IPS DF 6.9 (cell line): Measurements from ENCODE around the gene C3orf20.

Source experiments
- DNase-seq: peaks from one replicate; pipeline ENCODE4 v3.0.0-alpha.2; 2013; ENCODE audit warnings: low read depth, low spot score
- H3K27ac ChIP-seq: one replicate; pipeline ENCODE4 v1.5.1; 2013; ENCODE audit warnings: low read length, control low read depth
- H3K27me3 ChIP-seq: 2 replicates; pipeline ENCODE4 v1.6.1; 2013; ENCODE audit warnings: mild to moderate bottlenecking, low read length; ENCODE audit not compliant: control insufficient read depth, insufficient read depth
- H3K36me3 ChIP-seq: 2 replicates; pipeline ENCODE4 v1.6.1; 2013; ENCODE audit warnings: low read length; ENCODE audit not compliant: control insufficient read depth, insufficient read depth
- H3K4me1 ChIP-seq: 2 replicates; pipeline ENCODE4 v1.6.1; 2013; ENCODE audit warnings: low read length; ENCODE audit not compliant: control insufficient read depth, insufficient read depth
- H3K4me3 ChIP-seq: 2 replicates; pipeline ENCODE4 v1.5.1; 2013; ENCODE audit warnings: mild to moderate bottlenecking, low read length
- H3K9me3 ChIP-seq: 2 replicates; pipeline ENCODE4 v1.6.1; 2013; ENCODE audit warnings: low read length, inconsistent platforms; ENCODE audit not compliant: control insufficient read depth, insufficient read depth
- WGBS: extraction: QIAGEN DNeasy Blood & Tissue Kit; methylation state at CpG from one replicate; pipeline ENCODE4 v1.1.7; 2013; ENCODE audit warnings: mixed read lengths, missing lambda C conversion rate; ENCODE audit not compliant: insufficient read length, insufficient coverage; 5-methylcytosine and 5-hydroxymethylcytosine counted together

C3orf20 gene

GRCh38 chr3:14772533-14773138 is 97.7 kb downstream of the C3orf20 start:
- H3K9me3 ChIP-seq: no peaks in the 10 kb centered on the region
- H3K4me3 ChIP-seq: no peak overlapping the region
- H3K27me3 ChIP-seq: no peaks in the 10 kb centered on the region
- no peaks in the 10 kb centered on the region for H3K36me3 ChIP-seq
- H3K27ac ChIP-seq: no peak overlapping the region
- DNase-seq: no peak
- 0 out of 2 replicates have a peak, but pooled peaks cover 3% of the 10 kb centered on the region for H3K4me1 ChIP-seq
- no CpG with 5 or more reads among the region's 16 CpGs for WGBS

- Histone ChIP-seq H3K27ac (no peak overlapping the region), H3K27me3 (no peaks in the 10 kb centered on the region), H3K4me1 (0 out of 2 replicates have a peak, but pooled peaks cover 3% of the 10 kb centered on the region), H3K9me3 (no peaks in the 10 kb centered on the region), H3K4me3 (no peak overlapping the region), H3K36me3 (no peaks in the 10 kb centered on the region)
- DNase-seq: no peak
Observed at GRCh38 chr3:14773281-14773680, 98.3 kb downstream of the C3orf20 start.

- H3K27ac ChIP-seq: no peak overlapping the region
- no peak overlapping the region for H3K4me3 ChIP-seq
- no peak for DNase-seq
- H3K4me1 ChIP-seq: 0 out of 2 replicates have a peak, but pooled peaks cover 3% of the 10 kb centered on the region
- no peaks in the 10 kb centered on the region for H3K36me3 ChIP-seq
- H3K9me3 ChIP-seq: no peaks in the 10 kb centered on the region
- no CpG with 5 or more reads among the region's 6 CpGs for WGBS
- no peaks in the 10 kb centered on the region for H3K27me3 ChIP-seq
Observed at GRCh38 chr3:14773691-14774128, 98.8 kb downstream of the C3orf20 start.

GRCh38 chr3:14774431-14774830 is 99.5 kb downstream of the C3orf20 start:
- Histone ChIP-seq H3K9me3 (no peaks in the 10 kb centered on the region), H3K36me3 (no peaks in the 10 kb centered on the region), H3K27me3 (no peaks in the 10 kb centered on the region), H3K4me3 (no peak overlapping the region), H3K27ac (no peak overlapping the region), H3K4me1 (0 out of 2 replicates have a peak, but pooled peaks cover 3% of the 10 kb centered on the region)
- no peak for DNase-seq
- WGBS: no CpG with 5 or more reads among the region's 12 CpGs

GRCh38 chr3:14775011-14775410 is 100.1 kb downstream of the C3orf20 start:
- H3K9me3 ChIP-seq: no peaks in the 10 kb centered on the region
- H3K4me1 ChIP-seq: 0 out of 2 replicates have a peak, but pooled peaks cover 3% of the 10 kb centered on the region
- no peak overlapping the region for H3K4me3 ChIP-seq
- no peak overlapping the region for H3K27ac ChIP-seq
- no peak for DNase-seq
- H3K27me3 ChIP-seq: no peaks in the 10 kb centered on the region
- no peaks in the 10 kb centered on the region for H3K36me3 ChIP-seq
- no CpG with 5 or more reads among the region's 7 CpGs for WGBS

- H3K4me1 ChIP-seq: 0 out of 2 replicates have a peak, but pooled peaks cover 3% of the 10 kb centered on the region
- H3K9me3 ChIP-seq: no peaks in the 10 kb centered on the region
- H3K36me3 ChIP-seq: no peaks in the 10 kb centered on the region
- no peak overlapping the region for H3K27ac ChIP-seq
- no peak overlapping the region for H3K4me3 ChIP-seq
- no peaks in the 10 kb centered on the region for H3K27me3 ChIP-seq
- WGBS: no CpG with 5 or more reads among the region's 4 CpGs
- DNase-seq: no peak
Observed at GRCh38 chr3:14775563-14775962, 100.6 kb downstream of the C3orf20 start.

- Histone ChIP-seq H3K4me1 (peaks cover 3% of the 10 kb centered on the region; the same call in 1 of the 2 replicates), H3K4me3 (no peak overlapping the region), H3K36me3 (no peaks in the 10 kb centered on the region), H3K27ac (no peak overlapping the region), H3K27me3 (no peaks in the 10 kb centered on the region), H3K9me3 (no peaks in the 10 kb centered on the region)
- no CpG with 5 or more reads among the region's 2 CpGs for WGBS
- DNase-seq: no peak
Observed at GRCh38 chr3:14779069-14779685, 104.2 kb downstream of the C3orf20 start.

GRCh38 chr3:14780927-14781507 is 106.1 kb downstream of the C3orf20 start:
- H3K27ac ChIP-seq: no peak overlapping the region
- DNase-seq: peak; percentile 55
- H3K4me1 ChIP-seq: peaks cover 3% of the 10 kb centered on the region; the same call in 1 of the 2 replicates
- H3K27me3 ChIP-seq: no peaks in the 10 kb centered on the region
- WGBS: no CpG with 5 or more reads among the region's 12 CpGs
- no peak overlapping the region for H3K4me3 ChIP-seq
- no peaks in the 10 kb centered on the region for H3K36me3 ChIP-seq
- no peaks in the 10 kb centered on the region for H3K9me3 ChIP-seq

GRCh38 chr3:14783480-14784086 is 108.6 kb downstream of the C3orf20 start:
- no peak overlapping the region for H3K4me3 ChIP-seq
- no peak overlapping the region for H3K27ac ChIP-seq
- no peaks in the 10 kb centered on the region for H3K9me3 ChIP-seq
- H3K36me3 ChIP-seq: no peaks in the 10 kb centered on the region
- WGBS: no CpG with 5 or more reads among the region's 2 CpGs
- peaks cover 3% of the 10 kb centered on the region; the same call in 1 of the 2 replicates for H3K4me1 ChIP-seq
- no peak for DNase-seq
- no peaks in the 10 kb centered on the region for H3K27me3 ChIP-seq

- H3K9me3 ChIP-seq: no peaks in the 10 kb centered on the region
- H3K36me3 ChIP-seq: no peaks in the 10 kb centered on the region
- H3K27me3 ChIP-seq: no peaks in the 10 kb centered on the region
- H3K27ac ChIP-seq: no peak overlapping the region
- peaks cover 3% of the 10 kb centered on the region; the same call in 1 of the 2 replicates for H3K4me1 ChIP-seq
- no peak overlapping the region for H3K4me3 ChIP-seq
- no CpG with 5 or more reads among the region's 8 CpGs for WGBS
- DNase-seq: no peak
Observed at GRCh38 chr3:14784087-14784681, 109.2 kb downstream of the C3orf20 start.
